ENCODE results near the gene KCNH6.

Gene KCNH6

GRCh38 chr17:63567229-63567628, 44.1 kb downstream of the KCNH6 start:
- no peak overlapping the region for H3K27ac Mint-ChIP-seq
- peaks cover 35% of the 10 kb centered on the region for H3K4me1 Mint-ChIP-seq (ENCODE audit: low read depth)
- no peaks in the 10 kb centered on the region for H3K27me3 Mint-ChIP-seq
- H3K36me3 Mint-ChIP-seq (ENCODE audit: low read depth): peaks cover 11% of the 10 kb centered on the region
- no peaks in the 10 kb centered on the region for H3K9me3 Mint-ChIP-seq
- no peak overlapping the region for H3K4me3 Mint-ChIP-seq

- no peaks in the 10 kb centered on the region for H3K9me3 Mint-ChIP-seq
- H3K4me3 Mint-ChIP-seq: no peak overlapping the region
- H3K36me3 Mint-ChIP-seq (ENCODE audit: low read depth): peaks cover 12% of the 10 kb centered on the region
- H3K27ac Mint-ChIP-seq: no peak overlapping the region
- no peaks in the 10 kb centered on the region for H3K27me3 Mint-ChIP-seq
- H3K4me1 Mint-ChIP-seq (ENCODE audit: low read depth): peaks cover 31% of the 10 kb centered on the region
Measured at GRCh38 chr17:63568563-63568962, 45.4 kb downstream of the KCNH6 start.

DNA sequence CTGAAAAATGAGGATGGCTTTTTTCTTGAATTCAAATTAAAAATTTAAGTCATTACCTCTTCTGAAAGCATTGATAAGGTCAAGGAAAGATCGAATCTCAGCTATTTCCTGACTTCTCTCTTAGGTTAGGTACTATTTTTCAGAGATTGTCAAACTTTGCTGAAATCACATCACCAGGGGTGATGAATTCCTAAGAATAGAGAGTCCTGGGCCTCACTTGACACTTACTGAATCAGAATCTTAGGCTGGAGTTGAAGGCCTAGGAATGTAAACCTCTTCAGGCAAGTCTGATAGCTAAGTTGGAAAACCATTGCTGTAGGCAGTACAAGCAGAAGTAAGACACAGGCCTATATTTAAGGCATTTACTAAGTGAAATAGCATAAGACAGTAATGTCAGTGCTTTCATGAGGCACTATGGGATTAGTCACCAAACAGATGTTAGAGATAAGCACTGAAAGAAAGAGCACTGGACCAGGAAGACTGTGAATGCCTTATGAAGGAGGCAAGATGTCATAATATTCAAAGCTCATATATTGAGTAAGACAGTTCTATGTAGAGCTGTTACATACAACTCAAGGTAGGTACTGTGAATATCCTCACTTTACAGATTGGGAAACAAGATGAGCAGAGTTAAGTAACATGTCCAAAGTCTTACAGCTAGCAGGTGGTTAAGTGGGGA, 48.6 kb downstream of the KCNH6 start:
- Mint-ChIP-seq H3K27ac (no peak overlapping the region), H3K9me3 (no peaks in the 10 kb centered on the region), H3K36me3 (ENCODE audit: low read depth) (peaks cover 9% of the 10 kb centered on the region), H3K4me3 (no peak overlapping the region), H3K4me1 (ENCODE audit: low read depth) (peaks cover 23% of the 10 kb centered on the region), H3K27me3 (no peaks in the 10 kb centered on the region)

DNA sequence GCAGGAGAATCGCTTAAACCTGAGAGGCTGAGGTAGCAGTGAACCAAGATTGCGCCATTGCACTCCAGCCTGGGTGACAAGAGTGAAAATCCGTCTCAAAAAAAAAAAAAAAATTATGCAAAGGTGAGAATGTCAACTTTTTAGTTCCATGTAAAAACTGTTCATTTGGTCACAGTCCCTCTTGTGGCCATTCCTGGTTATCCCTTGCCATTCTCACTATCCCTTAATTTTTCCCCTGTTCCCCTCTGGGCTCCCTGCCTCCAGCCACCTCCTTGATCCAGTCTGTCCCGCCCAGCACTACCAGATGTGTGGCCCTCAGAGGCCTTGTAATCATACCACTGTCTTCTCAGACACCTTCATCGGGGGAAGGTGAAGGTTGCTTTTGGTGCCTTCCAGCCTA, 50.5 kb downstream of the KCNH6 start:
- H3K27ac Mint-ChIP-seq: peak overlapping the region; percentile 41
- H3K4me1 Mint-ChIP-seq (ENCODE audit: low read depth): peaks cover 27% of the 10 kb centered on the region
- H3K36me3 Mint-ChIP-seq (ENCODE audit: low read depth): peaks cover 15% of the 10 kb centered on the region

DNA sequence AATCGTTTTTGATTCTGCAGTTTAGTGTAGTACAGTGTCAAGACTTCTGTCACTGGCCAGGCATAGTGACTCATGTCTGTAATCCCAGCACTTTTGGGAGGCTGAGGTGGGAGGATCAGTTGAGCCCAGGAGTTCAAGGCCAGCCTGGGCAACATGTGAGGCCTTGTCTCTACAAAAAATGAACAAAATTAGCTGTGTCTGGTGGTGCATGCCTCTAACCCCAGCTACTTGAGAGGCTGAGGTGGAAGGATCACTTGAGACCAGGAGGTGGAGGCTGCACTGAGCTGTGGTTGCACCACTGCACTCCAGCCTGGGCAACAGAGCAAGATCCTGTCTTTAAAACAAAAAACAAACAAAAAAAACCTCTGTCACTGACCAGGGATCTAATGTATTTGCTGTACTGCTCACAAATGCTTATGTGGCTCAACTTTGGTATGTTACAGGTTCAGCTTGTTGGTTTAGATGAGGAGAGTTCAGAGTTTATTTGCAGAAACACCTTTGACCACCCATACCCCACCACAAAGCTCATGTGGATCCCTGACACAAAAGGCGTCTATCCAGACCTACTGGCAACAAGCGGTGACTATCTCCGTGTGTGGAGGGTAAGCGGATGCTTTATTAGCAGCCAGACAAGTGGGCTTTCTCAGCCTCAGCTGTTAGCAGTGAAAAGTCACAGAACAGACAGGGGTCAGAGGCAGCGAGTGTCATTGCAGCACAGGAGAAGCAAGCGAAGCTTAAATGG, 55.0 kb downstream of the KCNH6 start:
- H3K27me3 Mint-ChIP-seq: no peaks in the 10 kb centered on the region
- H3K4me1 Mint-ChIP-seq (ENCODE audit: low read depth): peaks cover 4% of the 10 kb centered on the region
- no peak overlapping the region for H3K4me3 Mint-ChIP-seq
- H3K27ac Mint-ChIP-seq: no peak overlapping the region
- H3K36me3 Mint-ChIP-seq (ENCODE audit: low read depth): peaks cover 41% of the 10 kb centered on the region
- H3K9me3 Mint-ChIP-seq: no peaks in the 10 kb centered on the region

More for the DNA sequence above, 50.5 kb downstream of the KCNH6 start:
- Mint-ChIP-seq H3K9me3 (no peaks in the 10 kb centered on the region), H3K27me3 (no peaks in the 10 kb centered on the region), H3K4me3 (no peak overlapping the region)

DNA sequence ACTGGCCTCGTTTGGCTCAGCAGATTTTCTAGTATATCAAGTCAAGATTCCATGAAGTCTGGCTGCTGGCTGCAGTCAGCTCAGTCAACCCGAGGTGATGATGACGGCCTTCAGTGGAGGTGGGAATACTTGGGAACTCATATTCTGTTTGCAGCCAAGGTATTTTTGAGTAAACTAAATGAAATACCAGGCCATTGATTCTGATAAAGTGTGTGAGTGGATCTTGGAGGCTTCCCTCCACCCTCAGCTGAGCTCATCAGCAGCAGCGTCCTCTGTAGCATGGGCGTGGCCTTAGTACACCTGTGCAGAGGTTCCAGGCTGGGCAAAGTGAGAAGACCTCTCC, 55.6 kb downstream of the KCNH6 start:
- Mint-ChIP-seq H3K4me1 (ENCODE audit: low read depth) (peaks cover 4% of the 10 kb centered on the region), H3K9me3 (no peaks in the 10 kb centered on the region), H3K4me3 (no peak overlapping the region), H3K27ac (peak overlapping the region; percentile 9), H3K27me3 (no peaks in the 10 kb centered on the region), H3K36me3 (ENCODE audit: low read depth) (peaks cover 44% of the 10 kb centered on the region)

GRCh38 chr17:63579633-63580032, 56.5 kb downstream of the KCNH6 start:
- H3K9me3 Mint-ChIP-seq: no peaks in the 10 kb centered on the region
- no peak overlapping the region for H3K27ac Mint-ChIP-seq
- H3K4me1 Mint-ChIP-seq (ENCODE audit: low read depth): peaks cover 4% of the 10 kb centered on the region
- peaks cover 50% of the 10 kb centered on the region for H3K36me3 Mint-ChIP-seq (ENCODE audit: low read depth)
- no peak overlapping the region for H3K4me3 Mint-ChIP-seq
- no peaks in the 10 kb centered on the region for H3K27me3 Mint-ChIP-seq

- H3K9me3 Mint-ChIP-seq: no peaks in the 10 kb centered on the region
- no peak overlapping the region for H3K4me3 Mint-ChIP-seq
- peaks cover 61% of the 10 kb centered on the region for H3K36me3 Mint-ChIP-seq (ENCODE audit: low read depth)
- H3K27me3 Mint-ChIP-seq: no peaks in the 10 kb centered on the region
- H3K4me1 Mint-ChIP-seq (ENCODE audit: low read depth): peaks cover 12% of the 10 kb centered on the region
- H3K27ac Mint-ChIP-seq: no peak overlapping the region
Measured at GRCh38 chr17:63587770-63588169, 64.6 kb downstream of the KCNH6 start.

DNA sequence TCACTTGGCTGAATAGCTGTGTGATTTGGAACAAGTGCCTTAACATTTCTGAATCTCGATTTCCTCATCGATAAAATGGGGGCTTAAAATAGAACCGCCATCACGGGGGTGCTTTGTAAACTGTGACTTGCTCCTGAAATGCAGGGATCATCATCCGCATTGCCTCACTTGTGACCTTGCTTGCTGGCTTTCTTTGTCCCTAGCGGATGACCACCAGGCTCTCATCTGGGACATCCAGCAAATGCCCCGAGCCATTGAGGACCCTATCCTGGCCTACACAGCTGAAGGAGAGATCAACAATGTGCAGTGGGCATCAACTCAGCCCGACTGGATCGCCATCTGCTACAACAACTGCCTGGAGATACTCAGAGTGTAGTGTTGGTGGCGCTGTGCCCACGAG, 65.6 kb downstream of the KCNH6 start:
- Mint-ChIP-seq H3K9me3 (no peaks in the 10 kb centered on the region), H3K4me1 (ENCODE audit: low read depth) (peaks cover 12% of the 10 kb centered on the region)

GRCh38 chr17:63589646-63590045, 66.5 kb downstream of the KCNH6 start:
- Mint-ChIP-seq H3K9me3 (no peaks in the 10 kb centered on the region), H3K27ac (no peak overlapping the region), H3K4me3 (no peak overlapping the region), H3K36me3 (ENCODE audit: low read depth) (peaks cover 48% of the 10 kb centered on the region), H3K27me3 (no peaks in the 10 kb centered on the region), H3K4me1 (ENCODE audit: low read depth) (peaks cover 11% of the 10 kb centered on the region)

More for the DNA sequence above, 65.6 kb downstream of the KCNH6 start:
- H3K27me3 Mint-ChIP-seq: no peaks in the 10 kb centered on the region
- H3K36me3 Mint-ChIP-seq (ENCODE audit: low read depth): peaks cover 53% of the 10 kb centered on the region
- H3K27ac Mint-ChIP-seq: no peak overlapping the region
- H3K4me3 Mint-ChIP-seq: no peak overlapping the region

- peaks cover 9% of the 10 kb centered on the region for H3K4me1 Mint-ChIP-seq (ENCODE audit: low read depth)
Measured at GRCh38 chr17:63592797-63593196, 69.6 kb downstream of the KCNH6 start.

DNA sequence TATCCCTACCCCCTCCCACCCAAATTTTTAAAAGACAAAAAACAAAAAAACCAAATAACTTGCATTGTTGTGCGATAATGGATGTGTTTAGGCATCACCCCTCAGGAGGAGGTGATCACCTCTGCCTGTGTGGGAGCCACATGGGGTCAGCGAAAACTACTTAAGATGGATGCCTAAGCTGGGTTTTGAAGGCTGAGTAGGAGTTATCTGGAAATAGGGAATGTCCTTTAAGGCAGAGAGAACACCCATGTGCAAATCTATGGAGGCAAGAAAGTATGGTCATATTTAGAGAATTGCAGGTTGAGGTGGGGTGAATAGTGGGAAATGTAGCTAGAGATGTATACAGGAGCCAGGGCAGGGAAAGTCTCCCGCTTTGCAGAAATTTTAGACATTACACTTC, 72.0 kb downstream of the KCNH6 start:
- H3K36me3 Mint-ChIP-seq (ENCODE audit: low read depth): peaks cover 16% of the 10 kb centered on the region
- no peak overlapping the region for H3K4me3 Mint-ChIP-seq
- H3K9me3 Mint-ChIP-seq: no peaks in the 10 kb centered on the region
- no peak overlapping the region for H3K27ac Mint-ChIP-seq
- H3K27me3 Mint-ChIP-seq: no peaks in the 10 kb centered on the region
- peaks cover 25% of the 10 kb centered on the region for H3K4me1 Mint-ChIP-seq (ENCODE audit: low read depth)

More at GRCh38 chr17:63592797-63593196, 69.6 kb downstream of the KCNH6 start:
- Mint-ChIP-seq H3K27me3 (no peaks in the 10 kb centered on the region), H3K27ac (peak overlapping the region; percentile 31), H3K36me3 (ENCODE audit: low read depth) (peaks cover 35% of the 10 kb centered on the region), H3K9me3 (no peaks in the 10 kb centered on the region), H3K4me3 (no peak overlapping the region)

Data from stimulated activated naive CD8-positive, alpha-beta T cell treated with anti-CD3 and anti-CD28 coated beads, Interleukin-15, Interleukin-2, amounts not matched to agents 100 ng/mL and 50 ng/mL, for 24 hours (primary cell).